DMS114 treated with DMSO at 0.1 percent for 48 hours (cell line): ENCODE results near the gene FOXO6.

Experiments
- DNase-seq: peaks from one replicate; lab custom pipeline; 2025; ENCODE audit not compliant: unreplicated experiment; lab: John Stamatoyannopoulos, UW

FOXO6 gene

DNA sequence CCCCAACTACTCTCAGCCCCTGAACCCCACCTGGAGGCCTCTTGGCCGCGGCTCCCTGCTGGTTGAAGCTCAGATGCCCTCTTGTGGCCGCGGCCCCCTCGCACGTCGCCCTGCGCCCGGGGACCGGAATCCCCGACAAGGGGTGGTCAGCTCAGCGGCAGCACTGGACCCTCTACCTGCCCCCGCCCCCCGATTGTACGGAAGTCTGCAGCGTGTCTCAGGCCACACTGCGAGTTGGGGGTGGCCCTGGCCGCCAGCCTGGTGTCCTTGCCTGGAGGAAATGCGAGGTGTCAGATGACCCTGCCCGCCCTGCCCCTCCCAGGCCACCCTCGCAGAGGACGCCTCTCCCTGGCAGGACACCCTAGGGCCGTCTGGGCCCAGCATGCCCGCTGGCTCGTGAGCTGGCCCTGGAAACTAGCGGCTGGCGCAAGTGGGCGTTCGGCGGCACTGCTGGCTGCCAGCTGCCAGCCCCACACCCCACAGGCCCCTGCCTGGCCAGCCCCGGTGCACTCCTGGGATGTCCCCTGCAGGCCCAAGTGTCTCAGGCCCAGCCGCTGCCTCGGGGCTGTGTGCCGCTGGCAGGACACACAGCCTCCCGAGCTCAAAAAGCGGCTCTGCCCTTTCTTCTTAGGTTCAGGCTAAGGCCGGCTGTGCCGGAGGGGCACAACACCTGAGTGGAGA, 62.4 kb downstream of the FOXO6 start:
- DNase-seq: no peak

DNA sequence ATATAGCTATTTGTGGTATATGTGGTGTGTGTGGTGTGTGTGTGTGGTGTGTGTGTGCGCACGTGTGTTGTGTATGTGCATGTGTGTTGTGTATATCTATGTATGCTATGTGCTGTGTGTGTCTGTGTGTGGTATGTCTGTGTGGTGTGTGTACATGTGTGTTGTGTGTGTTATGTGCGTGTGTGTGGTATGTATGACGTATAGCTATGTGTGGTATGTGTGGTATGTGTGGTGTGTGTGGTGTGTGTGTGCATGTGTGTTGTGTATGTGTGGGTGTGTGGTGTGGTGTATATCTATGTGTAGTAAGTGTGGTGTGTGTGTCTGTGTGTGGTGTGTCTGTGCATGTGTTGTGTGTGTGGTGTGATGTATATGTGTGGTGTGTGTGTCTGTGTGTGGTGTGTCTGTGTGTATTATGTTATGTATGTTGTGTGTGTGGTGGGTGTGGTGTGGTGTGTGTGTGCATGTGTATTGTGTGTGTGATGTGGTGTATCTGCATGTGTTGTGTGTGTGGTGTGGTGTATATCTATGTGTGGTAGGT, 63.4 kb downstream of the FOXO6 start:
- no peak for DNase-seq

DNA sequence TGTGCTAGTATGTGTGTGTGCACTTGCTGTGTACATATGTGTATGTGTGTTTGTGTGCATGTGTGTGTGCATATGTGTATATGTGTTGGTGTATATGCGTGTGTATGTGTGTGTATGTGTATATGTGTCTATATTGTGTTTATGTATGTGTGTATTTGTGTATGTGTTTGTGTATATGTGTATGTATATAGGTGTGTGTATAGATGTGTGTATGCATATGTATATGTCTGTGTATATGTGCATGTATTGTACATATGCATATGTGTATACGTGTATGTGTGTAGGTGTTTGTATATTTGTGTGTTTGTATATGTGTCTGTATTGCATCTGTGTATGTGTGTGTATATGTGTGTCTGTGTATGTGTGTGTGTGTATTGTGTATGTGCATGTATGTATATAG, 64.1 kb downstream of the FOXO6 start:
- DNase-seq: no peak

DNA sequence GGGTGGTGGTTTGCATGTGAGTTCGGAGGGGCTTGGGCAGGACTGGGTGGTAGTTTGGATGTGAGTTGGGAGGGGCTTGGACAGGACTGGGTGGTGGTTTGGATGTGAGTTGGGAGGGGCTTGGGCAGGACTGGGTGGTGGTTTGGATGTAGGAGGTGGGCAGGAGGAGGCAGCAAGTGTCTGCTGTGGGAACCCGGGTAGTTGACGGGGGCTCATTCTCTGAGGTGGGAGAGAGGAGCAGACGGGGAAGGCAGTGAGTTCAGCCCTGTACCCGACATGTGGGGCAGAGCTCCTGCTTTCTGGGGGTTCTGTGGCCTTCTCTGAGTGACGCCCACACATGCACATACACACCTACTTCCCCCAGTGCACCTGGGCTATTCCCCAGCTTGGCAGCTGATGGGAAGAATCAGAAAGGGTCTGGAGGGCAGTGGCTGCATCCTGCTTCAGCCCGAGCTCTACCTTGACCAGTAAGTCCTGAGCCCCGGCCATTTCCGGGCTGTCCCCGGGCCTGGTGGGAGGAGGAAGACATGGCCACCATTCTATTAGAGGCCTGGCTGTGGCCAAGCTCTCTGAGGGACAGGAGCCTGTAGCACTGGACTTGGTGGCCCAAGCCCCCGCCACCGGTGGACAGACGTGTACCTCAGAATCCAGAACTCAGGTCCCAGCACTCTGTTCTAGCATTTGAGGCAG, 65.1 kb downstream of the FOXO6 start:
- DNase-seq: no peak

DNA sequence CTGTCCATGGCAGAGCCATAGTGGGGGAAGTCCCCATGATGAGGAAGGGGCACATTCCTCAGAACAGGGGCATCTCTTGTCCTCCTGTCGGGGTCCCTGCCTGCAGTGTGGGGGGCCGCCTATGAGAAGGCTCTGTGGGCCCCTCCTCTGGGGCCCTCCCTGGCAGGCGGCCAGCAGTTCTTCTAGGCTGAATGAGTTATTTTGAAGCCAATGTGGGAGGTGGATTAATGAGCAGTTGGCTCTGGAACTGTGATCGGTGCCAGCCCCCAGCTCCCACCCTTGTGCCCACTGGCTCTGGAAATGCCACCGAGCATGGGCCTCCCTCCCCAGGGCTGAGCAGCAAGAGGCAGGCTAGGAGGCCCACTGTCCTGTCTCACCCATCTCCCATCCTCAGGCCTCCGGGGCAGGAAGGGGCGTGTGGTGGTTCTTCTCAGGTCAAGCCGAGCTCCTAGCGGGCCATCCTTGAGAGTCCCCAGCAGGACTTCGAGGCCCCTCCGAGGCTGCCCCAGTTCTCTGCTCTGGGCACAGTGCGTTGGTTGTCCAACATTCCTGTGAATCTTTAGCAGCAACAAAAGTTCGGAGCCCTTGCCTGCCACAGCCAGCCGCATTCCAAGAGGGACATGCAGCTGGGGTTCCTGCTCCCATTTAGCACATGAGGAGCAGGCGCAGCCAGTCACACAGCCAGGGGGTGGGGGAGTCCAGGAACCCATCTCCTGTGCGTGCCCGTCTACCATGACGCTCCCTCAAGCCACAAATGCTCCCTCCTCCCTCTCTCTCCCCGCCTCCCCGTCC, 66.1 kb downstream of the FOXO6 start:
- no peak for DNase-seq

DNA sequence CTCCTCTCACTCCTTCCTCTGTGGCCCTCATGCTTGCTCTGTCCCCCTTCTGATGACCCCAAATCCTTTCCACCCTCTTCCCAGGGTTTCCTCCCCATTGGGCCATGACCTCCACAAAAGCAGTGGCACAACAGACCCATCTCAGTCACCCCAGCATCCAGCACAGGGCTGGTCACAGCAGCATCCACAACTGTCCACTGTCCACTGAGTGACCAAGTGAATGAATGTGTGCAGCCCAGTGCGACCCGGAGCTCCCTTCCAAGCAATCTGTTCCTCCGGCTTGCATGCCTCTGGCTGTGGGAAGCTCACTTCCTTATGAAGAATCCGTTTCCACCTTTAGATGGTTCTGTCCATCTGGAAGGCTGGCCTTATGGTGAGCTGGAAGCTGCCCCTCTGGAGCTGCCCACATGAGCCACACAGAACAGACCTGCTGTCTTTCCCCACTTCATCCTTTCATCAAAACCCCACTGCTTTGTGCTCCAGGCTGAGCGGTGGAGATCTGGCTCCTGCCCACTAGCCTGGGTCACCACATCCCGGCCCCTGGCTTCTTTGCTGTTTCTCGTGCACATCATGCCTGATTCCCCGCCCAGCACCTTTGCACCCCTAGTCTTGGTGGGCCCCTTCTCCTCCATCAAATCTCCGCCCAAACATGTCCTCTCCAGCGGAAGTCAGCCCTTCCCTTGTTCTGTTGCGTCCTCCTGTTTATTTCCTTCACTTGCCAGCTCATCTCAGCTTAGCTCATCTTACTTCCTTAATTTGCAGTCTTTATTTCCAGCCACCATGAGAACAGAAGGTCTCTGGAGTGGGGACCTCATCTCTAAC, 66.9 kb downstream of the FOXO6 start:
- no peak for DNase-seq

DNA sequence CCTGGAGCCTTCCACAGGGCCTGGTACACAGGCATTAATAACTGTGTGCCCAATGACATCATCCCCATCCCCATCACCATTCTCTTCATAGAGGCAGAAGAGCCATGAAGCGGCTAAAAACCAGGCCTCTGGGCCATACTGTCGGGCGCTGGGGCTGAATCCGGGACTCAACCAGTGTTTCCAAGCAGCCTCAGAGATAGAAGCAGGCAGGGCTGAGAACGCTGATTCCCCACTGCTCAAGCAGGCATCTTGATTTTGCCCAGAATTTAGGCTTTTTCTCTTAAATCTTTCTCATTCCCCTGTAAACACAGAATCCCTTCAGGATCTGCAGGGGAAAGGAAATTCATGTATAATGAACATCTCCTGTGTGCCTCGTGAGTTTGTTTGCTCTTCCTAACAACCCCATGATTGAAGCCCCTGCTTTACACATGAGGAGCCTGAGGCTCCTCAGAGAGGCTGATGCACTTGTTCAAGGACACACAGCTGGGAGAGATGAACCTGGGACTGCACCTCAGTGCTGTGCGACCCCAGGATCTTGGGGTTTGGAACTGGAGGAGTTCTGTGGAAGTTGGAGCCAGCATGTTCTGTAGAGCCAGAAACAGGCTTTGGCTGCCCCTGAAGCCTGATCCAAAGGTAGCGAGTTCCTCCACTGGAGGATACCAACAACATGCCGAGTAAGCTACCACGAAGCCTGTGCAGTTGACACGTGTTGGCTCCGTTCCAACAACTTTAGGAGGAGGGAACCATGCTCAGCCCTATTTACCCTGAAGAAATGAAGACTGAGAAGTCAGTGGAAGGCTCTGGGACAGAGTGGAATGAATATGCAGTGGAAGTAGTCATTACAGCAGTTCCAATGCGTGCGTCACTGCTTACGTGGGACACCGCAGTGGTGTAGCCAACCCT, 67.8 kb downstream of the FOXO6 start:
- no peak for DNase-seq

DNA sequence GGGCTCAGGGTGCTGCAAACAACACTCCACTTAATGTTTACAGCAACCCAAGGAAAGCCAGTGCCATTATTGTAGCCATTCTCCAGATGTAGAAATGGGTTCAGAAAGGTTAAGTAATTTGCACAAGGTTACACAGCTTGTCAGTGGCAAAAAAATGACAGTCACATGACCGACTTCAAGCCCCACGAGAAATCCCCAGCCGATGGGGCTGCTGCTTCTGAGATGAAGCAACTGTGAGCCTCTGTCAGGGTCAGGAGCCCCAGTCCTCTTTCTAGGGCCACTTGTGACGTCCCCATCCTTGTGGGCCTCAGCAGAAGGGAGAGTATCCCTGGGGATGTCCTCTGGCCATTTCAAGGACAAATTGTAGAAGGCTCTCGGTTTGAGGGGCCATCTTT, 68.4 kb downstream of the FOXO6 start:
- no peak for DNase-seq

DNA sequence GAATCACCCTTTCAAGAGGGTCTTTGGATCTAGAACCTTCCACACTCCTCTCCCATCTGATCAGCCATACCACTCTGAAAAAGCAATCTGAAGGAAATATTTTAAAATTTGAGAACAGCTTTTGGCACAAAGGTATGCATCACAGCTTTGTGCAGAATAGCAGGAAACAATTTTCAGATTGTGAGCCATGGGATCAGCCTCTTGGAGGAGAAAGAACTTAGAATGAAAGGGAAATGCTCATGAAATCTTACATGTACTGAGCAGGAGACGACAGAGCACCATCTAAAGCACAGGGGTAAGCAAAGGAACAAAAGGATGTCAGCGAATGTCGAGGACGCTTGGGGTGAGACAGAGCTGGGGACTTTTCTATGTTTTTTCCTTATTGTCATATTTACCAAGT, 68.8 kb downstream of the FOXO6 start:
- DNase-seq: no peak

DNA sequence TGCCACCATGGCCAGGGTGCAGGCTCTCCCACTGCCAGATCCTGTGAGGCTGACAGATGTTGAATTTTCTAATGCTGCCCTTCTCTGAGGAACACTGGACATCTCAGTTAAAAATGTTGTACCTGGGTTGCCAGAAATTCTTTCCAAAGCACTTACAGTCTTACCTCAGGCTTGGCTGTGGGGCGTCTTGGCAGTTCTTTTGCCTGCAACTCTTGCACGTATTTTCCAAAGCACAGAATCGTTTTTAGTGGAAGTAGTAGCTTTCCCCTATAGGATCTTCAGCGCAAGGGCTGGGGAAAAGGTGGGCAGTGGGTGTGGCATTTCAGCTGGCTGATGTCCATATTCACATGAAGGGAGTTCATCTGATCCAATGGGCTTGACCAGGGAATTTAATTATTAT, 69.3 kb downstream of the FOXO6 start:
- DNase-seq: no peak

DNA sequence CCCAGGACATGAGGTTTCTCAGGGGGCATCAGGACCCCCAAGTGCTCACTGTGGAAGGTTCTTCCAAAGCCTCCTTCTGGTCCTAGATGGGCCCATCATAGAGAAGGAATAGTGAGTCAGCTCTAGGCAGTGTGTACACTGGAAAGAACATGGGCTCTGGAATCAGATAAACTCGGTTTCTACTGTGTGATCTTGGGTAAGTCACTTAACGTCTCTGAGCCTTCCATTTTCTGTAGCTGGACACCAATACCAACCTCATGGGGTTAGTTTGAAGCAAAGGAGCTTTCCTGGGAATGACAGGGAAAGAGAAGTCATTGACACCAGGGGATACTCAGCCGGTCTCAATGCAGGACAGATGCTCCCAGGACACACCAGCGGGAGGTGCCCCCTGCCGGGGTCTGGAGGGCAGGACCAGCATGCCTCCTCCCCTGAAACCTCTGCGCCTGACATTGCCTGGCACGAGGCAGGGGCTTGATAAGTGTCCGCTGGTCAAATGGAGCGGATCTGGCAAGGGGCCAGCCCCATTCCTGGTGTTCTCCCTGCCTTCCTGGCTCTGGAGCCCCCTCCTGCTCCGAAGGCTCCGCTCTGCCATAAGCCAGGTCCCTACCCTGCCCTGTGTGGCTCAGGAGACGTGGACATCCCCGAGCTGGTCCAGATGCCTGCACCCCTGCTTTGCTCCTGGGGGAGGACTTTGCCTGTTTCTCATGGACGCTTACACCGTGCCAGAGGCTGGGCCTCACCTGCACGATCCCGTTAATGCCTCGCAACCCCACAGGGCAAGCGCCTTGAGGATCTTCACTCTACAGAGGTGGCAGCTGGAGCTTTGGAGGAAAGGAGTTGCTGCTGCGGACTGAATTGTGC, 70.5 kb downstream of the FOXO6 start:
- DNase-seq: no peak
